Muscle of leg (tissue), 11 donors: ENCODE data around the gene HTRA3. TPM values are rescaled to one million over a fixed set of nuclear protein-coding genes. Genes with fewer than 3 reads are reported as not detected.

Source experiments
- DNase-seq: peaks from one replicate; pipeline ENCODE4 v3.0.0; 2013
- H3K27ac ChIP-seq: one replicate; pipeline ENCODE4 v1.5.1; 2013; ENCODE audit warnings: mild to moderate bottlenecking, low read length, control low read depth
- H3K27me3 ChIP-seq: one replicate; pipeline ENCODE4 v1.6.1; 2013; ENCODE audit warnings: low read length; ENCODE audit not compliant: control insufficient read depth, insufficient read depth
- H3K36me3 ChIP-seq: one replicate; pipeline ENCODE4 v1.6.1; 2013; ENCODE audit warnings: low read length; ENCODE audit not compliant: control insufficient read depth, insufficient read depth
- H3K4me1 ChIP-seq: one replicate; pipeline ENCODE4 v1.6.1; 2013; ENCODE audit warnings: low read length; ENCODE audit not compliant: control insufficient read depth, insufficient read depth
- H3K4me3 ChIP-seq: one replicate; pipeline ENCODE4 v1.5.1; 2013; ENCODE audit warnings: low read length, control low read depth
- H3K9me3 ChIP-seq: replicated peaks from 2 replicates; pipeline ENCODE4 v1.6.1; 2013; ENCODE audit warnings: low read depth, low read length; ENCODE audit not compliant: control insufficient read depth
- WGBS: methylation state at CpG from one replicate; pipeline ENCODE4 v1.1.5; 2013; ENCODE audit warnings: missing lambda C conversion rate; ENCODE audit not compliant: insufficient coverage; 5-methylcytosine and 5-hydroxymethylcytosine counted together
- polyA plus RNA-seq, 8 donors: library from polyadenylated mRNA; unstranded; fragments of 120-200 nt; gene quantifications; one replicate each; pipeline versions ENCODE4 v1.2.1 to v1.2.3, GENCODE V29; 2013; ENCODE audit warnings: inconsistent platforms in 1 of 8, low replicate concordance in 1 of 8; ENCODE audit not compliant: insufficient read length in 8 of 8, insufficient read depth in 1 of 8
- total RNA-seq: library from RNA; stranded (reverse); fragments of 120-200 nt; gene quantifications from one replicate; pipeline ENCODE4 v1.2.4, GENCODE V29; 2013

HTRA3 gene
- total and polyA plus RNA-seq, 9 donors = 40.7 to 87.4 (median 61.2) TPM

DNA sequence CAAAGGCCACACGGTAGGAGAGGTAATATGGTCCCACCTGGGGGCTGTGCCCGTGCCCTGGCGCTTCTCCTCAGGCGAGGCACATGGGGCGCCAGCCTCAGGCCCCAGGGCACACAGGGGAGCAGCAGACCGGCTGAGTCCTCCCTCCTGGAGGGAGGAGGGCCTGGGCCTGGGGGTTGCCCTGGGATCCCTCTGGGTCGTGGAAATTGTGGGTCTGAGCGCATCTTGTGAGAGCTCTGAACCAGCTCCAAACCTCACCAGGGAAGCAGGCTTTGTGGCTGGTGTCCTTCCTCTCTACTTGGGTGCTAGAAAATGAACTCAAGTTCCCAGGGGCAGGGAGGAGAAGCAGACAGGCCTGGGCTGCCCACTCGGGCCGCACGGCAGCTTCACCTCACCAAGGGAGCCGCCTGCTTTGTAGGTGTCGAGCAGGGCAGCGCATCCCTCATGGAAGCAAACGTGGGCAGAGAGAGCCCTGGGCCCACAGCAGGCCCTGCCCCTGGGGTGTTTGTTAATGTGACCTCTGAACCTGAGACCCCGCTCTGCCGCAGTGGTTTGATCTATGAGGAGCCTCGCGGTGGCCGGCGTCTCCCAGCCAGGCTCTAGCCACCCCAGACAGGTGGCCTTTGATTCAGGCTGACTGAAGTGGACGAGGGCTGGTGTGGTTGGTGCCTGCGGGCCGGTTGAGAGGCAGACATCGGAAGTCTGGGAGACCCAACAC is 10.8 kb downstream of the HTRA3 start:
- H3K27ac ChIP-seq = no peak overlapping the region
- peaks cover 79% of the 10 kb centered on the region for H3K4me1 ChIP-seq
- DNase-seq = no peak
- H3K9me3 ChIP-seq = no peaks in the 10 kb centered on the region
- no peaks in the 10 kb centered on the region for H3K27me3 ChIP-seq
- H3K36me3 ChIP-seq = no peaks in the 10 kb centered on the region
- 95% methylated on average over 15 of the region's 25 CpGs for WGBS
- H3K4me3 ChIP-seq = no peak overlapping the region

DNA sequence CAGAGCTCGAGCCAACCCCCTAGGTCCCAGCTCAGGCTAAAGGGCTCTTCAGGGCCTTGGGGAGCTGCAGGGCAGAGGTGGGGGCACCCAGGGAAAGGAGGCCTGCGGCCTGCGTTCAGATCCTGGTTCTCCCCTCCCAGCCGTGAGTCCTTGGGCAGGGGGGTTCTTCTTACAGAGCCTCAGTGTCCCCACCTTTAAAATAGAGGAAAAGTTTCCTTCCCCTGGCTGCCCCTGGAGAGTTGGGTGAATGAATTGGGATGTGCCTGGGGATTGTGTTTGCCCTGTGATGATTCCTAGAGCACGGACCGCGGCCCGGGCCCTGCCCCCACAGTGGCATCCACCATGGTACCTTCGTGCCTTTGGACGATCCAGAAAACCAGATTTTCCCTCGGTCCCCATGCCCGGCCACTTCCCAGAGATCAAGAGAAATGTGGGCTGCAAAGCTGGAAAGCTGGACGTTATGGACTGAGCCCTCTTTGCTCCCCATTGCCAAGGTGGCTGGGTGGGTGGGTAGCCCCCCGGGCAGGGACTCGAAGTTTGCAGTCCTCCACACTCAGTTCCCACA is 11.4 kb downstream of the HTRA3 start:
- WGBS = 78% methylated on average over 10 of the region's 15 CpGs
- Histone ChIP-seq H3K4me1 (peaks cover 73% of the 10 kb centered on the region), H3K27ac (peak overlapping the region; percentile 20), H3K9me3 (no peaks in the 10 kb centered on the region), H3K27me3 (no peaks in the 10 kb centered on the region), H3K4me3 (no peak overlapping the region), H3K36me3 (peaks cover 2% of the 10 kb centered on the region)
- DNase-seq = no peak

DNA sequence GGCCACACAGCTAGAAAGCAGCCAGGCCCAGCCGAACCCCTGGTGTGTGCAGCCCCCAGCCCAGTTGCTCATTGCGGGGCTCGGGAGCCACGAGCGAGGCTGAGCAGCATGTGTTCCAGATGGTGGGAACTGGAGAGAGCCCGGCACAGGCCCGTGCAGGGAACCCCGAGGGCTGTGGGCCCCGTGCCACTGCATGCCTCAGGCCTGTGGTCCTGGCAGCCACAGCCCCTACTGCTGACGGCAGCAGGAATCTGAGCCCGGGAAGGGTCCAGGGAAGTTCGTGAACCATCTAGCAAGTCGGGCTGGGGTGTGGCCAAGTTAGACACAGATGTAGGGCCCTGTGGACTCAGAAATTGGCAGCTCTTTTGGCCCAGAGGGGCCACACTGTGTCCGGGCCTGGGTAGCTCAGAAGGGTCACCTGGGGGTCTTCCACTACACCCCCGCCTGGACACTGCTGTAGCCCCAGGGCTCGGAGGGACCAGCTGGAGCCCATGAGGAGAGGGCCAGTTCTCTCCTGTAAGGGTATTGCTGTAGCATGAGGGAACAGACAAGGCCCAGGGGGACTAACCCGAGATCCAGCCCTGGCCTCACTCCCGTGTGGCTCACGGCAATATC is 12.1 kb downstream of the HTRA3 start:
- WGBS = 16% methylated on average over 14 of the region's 19 CpGs
- H3K27me3 ChIP-seq = no peaks in the 10 kb centered on the region
- H3K36me3 ChIP-seq = peaks cover 4% of the 10 kb centered on the region
- peaks cover 66% of the 10 kb centered on the region for H3K4me1 ChIP-seq
- peak; percentile 93 for DNase-seq
- no peak overlapping the region for H3K4me3 ChIP-seq
- H3K27ac ChIP-seq = peak overlapping the region; percentile 69
- H3K9me3 ChIP-seq = no peaks in the 10 kb centered on the region

DNA sequence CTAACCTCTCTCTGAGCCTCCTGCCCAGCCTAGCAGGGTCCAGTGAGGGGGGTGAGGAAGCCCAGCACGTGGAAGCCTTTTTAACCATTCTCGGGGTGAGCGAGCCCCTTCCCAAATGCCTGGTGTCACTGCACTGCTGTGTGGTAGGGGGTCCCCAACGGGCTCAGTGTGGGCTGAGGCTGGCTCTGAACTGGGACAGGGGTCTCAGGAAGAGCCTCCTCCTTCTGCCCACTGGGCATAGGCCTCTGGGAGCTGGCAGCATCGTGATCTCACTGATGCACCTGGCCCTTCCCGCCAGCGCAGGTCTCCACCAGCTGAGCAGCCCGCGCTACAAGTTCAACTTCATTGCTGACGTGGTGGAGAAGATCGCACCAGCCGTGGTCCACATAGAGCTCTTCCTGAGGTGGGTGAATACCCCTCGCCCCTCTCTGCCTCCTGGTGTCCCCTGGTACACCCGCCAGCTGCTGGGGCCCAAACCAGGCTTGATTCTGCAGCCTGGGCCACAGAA is 12.6 kb downstream of the HTRA3 start:
- WGBS = 86% methylated on average over 11 of the region's 14 CpGs
- Histone ChIP-seq H3K4me3 (no peak overlapping the region), H3K4me1 (peaks cover 61% of the 10 kb centered on the region), H3K36me3 (peaks cover 9% of the 10 kb centered on the region), H3K27me3 (no peaks in the 10 kb centered on the region), H3K9me3 (no peaks in the 10 kb centered on the region), H3K27ac (no peak overlapping the region)
- DNase-seq = no peak

DNA sequence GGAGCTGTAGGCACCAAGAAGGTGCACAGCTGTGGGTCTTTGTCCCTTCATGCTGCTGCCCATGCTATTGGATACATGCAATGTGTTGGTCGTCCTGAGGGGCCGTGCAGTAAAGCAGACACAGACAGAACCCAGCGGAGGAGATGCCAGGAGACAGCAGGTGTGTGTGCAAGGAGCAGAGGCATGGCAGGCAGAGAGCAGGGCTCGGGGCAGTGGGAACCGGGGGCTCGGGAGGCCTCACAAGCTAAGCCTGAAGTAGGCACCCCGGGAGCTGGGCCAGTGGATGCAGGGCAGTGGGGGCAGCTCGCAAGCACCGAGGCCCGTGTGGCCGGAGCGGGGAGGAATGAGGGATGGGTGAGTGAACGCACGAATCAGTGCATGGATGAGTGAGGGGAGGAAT is 13.2 kb downstream of the HTRA3 start:
- no peak overlapping the region for H3K27ac ChIP-seq
- H3K9me3 ChIP-seq = no peaks in the 10 kb centered on the region
- no peak for DNase-seq
- peaks cover 56% of the 10 kb centered on the region for H3K4me1 ChIP-seq
- WGBS = 82% methylated on average over 14 of the region's 14 CpGs
- no peaks in the 10 kb centered on the region for H3K27me3 ChIP-seq
- no peak overlapping the region for H3K4me3 ChIP-seq
- H3K36me3 ChIP-seq = peaks cover 12% of the 10 kb centered on the region

DNA sequence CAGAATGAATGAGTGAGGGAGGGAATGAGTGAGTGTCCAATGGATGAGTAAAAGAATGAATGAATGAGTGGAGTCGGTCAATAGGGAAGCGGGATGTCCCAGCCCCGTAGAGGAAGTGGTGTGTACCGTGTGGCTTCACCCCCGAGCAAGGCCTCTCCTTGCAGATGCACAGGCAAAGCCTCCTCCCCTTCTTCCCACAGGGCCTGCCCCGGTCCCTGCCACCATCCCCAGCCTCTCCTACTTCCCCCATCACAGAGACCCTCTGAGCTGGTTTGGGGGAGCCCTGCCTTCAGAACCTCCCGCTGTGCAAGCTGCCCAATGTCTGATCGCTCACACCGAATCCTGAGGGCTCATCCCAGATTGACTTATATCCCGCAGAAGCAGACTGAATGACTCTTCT is 13.6 kb downstream of the HTRA3 start:
- no peak overlapping the region for H3K27ac ChIP-seq
- WGBS = 63% methylated on average over 5 of the region's 10 CpGs

GRCh38 chr4:8283631-8284121 is 14.1 kb downstream of the HTRA3 start:
- H3K4me1 ChIP-seq = peaks cover 46% of the 10 kb centered on the region
- no peak overlapping the region for H3K27ac ChIP-seq
- H3K9me3 ChIP-seq = no peaks in the 10 kb centered on the region
- no peak for DNase-seq
- WGBS = 51% methylated on average over 20 of the region's 20 CpGs
- H3K27me3 ChIP-seq = no peaks in the 10 kb centered on the region
- H3K4me3 ChIP-seq = no peak overlapping the region
- H3K36me3 ChIP-seq = peaks cover 13% of the 10 kb centered on the region

More for the DNA sequence above, 13.6 kb downstream of the HTRA3 start:
- Histone ChIP-seq H3K27me3 (no peaks in the 10 kb centered on the region), H3K4me1 (peaks cover 52% of the 10 kb centered on the region), H3K36me3 (peaks cover 13% of the 10 kb centered on the region), H3K9me3 (no peaks in the 10 kb centered on the region), H3K4me3 (no peak overlapping the region)
- no peak for DNase-seq

DNA sequence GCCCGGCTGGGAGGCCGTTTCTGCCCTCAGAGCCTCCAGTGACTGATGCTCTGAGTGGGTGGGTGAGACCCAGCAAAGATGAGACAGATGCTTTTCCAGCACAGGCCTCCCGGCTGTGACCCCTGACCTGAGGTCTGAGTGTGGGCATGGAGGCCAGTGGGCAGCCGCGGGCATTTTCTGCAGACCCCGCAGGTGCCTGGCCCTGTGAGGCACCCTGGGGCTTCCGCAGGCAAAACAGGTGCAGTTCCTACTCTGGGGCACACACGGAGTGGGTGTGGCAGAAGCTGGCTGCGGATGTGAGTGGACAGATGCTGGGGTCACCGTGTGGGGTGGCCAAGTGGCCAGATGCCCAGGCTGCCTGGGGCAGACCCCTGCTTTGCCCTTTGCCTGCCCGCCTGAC is 14.8 kb downstream of the HTRA3 start:
- Histone ChIP-seq H3K9me3 (no peaks in the 10 kb centered on the region), H3K27ac (no peak overlapping the region), H3K27me3 (no peaks in the 10 kb centered on the region), H3K4me3 (no peak overlapping the region), H3K36me3 (peaks cover 17% of the 10 kb centered on the region), H3K4me1 (peaks cover 40% of the 10 kb centered on the region)
- DNase-seq = no peak
- WGBS = 61% methylated on average over 10 of the region's 11 CpGs

DNA sequence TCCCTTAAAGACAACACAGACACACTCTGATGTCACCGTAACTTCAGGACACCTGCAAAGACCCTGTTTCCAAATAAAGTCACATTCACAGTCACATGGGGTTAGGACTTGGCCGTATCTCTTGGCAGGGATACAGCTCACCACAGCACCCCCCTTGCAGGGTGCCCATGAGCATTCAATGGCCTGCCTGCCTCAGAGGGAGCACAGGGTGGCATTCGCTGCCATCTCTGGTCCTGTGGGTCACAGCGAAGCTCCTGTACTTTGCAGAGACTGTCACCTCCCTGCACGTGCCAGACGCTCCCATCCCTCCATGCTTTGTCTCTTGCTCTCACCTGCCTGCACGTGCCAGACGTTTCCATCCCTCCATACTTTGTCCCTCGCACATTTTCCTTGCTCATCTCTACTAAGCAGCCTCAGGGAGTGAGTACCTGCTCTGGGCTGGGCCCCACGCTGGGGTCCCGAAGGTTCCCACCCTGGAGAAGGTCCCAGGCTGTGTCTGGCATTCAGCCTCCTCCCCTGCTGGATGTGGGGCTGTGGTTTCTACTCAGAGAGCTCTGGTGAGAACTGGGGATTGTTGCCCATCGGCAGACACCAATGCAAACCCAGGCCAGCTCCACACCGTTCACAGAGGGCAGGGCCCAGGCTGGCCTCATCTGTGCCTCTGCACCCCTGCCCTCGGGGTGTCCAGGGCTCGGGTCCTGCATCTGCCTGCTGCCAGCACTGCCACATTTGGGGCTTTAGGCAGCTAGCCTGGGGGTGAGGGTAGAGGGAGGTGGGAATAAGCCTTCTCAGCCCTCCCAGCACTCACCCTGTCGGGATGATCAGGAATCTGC is 15.8 kb downstream of the HTRA3 start:
- Histone ChIP-seq H3K36me3 (peaks cover 23% of the 10 kb centered on the region), H3K27ac (no peak overlapping the region), H3K27me3 (no peaks in the 10 kb centered on the region), H3K4me1 (peaks cover 32% of the 10 kb centered on the region), H3K4me3 (no peak overlapping the region), H3K9me3 (no peaks in the 10 kb centered on the region)
- DNase-seq = no peak
- WGBS = 54% methylated on average over 13 of the region's 16 CpGs
